ENCODE measurements around the gene TRPM1.

GRCh38 chr15:31147944-31148296 lies 46.4 kb upstream of the TRPM1 start:
- TF ChIP-seq CTCF (conservative IDR thresholded peaks at IDR 0.05 in 1 of 2, IDR thresholded peaks at IDR 0.05 in 1 of 2; ENCODE audit: low read depth in 1 of 2, low read length in 2 of 2) = no peak
- TF ChIP-seq EZH2 (IDR thresholded peaks at IDR 0.05; ENCODE audit: low read length, missing control alignments) = no peak

Data from fibroblast of lung (primary cell).